Ectodermal cell (in vitro differentiated cells): ENCODE measurements around the gene NFIB.

Experiments used
- H3K27ac ChIP-seq: 2 replicates; pipeline ENCODE4 v1.7.0; 2013; ENCODE audit warnings: mild to moderate bottlenecking, low read depth, low read length; ENCODE audit not compliant: insufficient read depth, poor library complexity, severe bottlenecking
- H3K27me3 ChIP-seq: 2 replicates; pipeline ENCODE4 v1.7.0; 2013; ENCODE audit warnings: mild to moderate bottlenecking, low read length; ENCODE audit not compliant: insufficient read depth, control insufficient read depth, poor library complexity, severe bottlenecking
- H3K36me3 ChIP-seq: one replicate; pipeline ENCODE4 v1.7.0; 2013; ENCODE audit warnings: low read length; ENCODE audit not compliant: control insufficient read depth, insufficient read depth
- H3K4me1 ChIP-seq: one replicate; pipeline ENCODE4 v1.7.0; 2013; ENCODE audit warnings: low read length; ENCODE audit not compliant: control insufficient read depth, insufficient read depth
- H3K4me3 ChIP-seq: 2 replicates; pipeline ENCODE4 v1.7.0; 2013; ENCODE audit warnings: low read depth, low read length, control low read depth; ENCODE audit not compliant: insufficient read depth
- H3K9me3 ChIP-seq: 2 replicates; pipeline ENCODE4 v1.7.0; 2013; ENCODE audit warnings: mild to moderate bottlenecking, low read length, moderate library complexity; ENCODE audit not compliant: control insufficient read depth
- WGBS, 2 experiments: methylation state at CpG; one replicate each; pipeline ENCODE4 v1.1.7; 2013; ENCODE audit warnings: missing lambda C conversion rate in 2 of 2; 5-methylcytosine and 5-hydroxymethylcytosine counted together

Gene NFIB

DNA sequence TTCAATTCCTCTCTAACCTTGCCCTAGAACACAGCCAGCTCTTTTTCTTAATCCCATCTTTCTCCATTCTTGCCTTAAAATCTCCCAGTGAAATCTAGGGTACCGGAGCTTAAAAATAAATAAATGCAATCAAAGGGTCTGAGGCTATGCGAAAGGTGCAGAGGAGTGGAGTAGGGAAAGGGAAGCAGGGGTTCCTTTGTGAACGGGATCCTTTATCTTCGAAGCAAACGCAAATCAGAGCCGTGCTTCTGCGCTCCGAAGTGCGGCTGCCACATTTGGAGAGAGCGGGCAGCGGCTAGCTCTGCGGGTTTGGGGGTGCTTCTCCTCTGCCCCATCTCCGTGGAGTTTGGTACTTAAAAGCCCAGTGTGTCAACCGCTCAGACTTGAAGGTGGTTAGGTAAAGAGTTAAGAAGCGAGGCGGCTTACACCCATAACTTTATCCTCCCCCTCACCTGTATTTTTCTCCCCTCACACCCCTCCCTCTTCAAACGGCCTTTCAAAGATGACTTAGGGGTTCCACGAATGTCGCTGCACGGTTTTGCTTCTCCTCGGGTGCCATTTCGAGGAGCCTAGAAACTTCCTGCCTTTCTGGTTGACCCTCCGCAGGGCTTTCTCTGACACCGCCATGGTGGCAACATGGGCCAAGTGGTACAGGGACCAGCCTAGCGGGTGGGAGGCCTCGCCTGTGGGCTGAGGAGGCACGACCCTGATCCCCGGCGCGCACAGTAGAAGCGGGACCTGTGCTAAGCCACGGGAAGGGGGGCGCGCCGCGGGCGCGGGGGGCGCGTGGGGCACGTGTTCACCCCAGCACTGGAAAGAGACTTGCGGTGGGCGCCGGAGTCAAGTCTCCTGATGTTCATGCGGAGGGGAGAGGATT is 31.7 kb upstream of the NFIB start:
- Histone ChIP-seq H3K36me3 (no peaks in the 10 kb centered on the region), H3K4me1 (peaks cover 60% of the 10 kb centered on the region), H3K27me3 (peaks cover 97% of the 10 kb centered on the region), H3K4me3 (peak overlapping the region; percentile 17), H3K9me3 (no peaks in the 10 kb centered on the region), H3K27ac (no peak overlapping the region)
- 1% methylated on average over 44 to 45 of the region's 45 CpGs for WGBS, 2 experiments

DNA sequence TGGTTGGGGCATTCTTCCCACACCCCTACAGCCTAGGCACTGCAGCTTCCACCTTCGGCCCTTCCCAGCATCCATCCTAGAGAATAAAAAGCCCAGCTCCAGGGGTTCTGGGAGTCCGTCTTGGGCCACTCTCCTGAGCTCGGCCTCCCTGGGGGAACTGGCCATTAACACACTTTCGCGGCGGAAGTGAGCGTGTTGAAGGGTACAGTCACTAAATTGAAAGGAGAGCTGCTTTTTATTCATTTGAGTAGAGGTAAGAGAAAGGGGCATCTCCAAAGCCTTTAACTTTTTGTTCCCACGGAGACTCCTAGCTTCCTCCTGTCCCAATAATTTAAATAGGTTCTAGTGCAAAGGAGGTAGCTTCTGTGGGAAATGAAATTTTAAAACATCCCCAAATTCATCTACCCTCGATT is 31.0 kb upstream of the NFIB start:
- Histone ChIP-seq H3K36me3 (no peaks in the 10 kb centered on the region), H3K27me3 (peaks cover 90% of the 10 kb centered on the region), H3K4me3 (no peak overlapping the region), H3K9me3 (no peaks in the 10 kb centered on the region), H3K4me1 (peaks cover 57% of the 10 kb centered on the region), H3K27ac (no peak overlapping the region)
- WGBS, 2 experiments = 0 to 1% methylated on average over 8 of the region's 9 CpGs

DNA sequence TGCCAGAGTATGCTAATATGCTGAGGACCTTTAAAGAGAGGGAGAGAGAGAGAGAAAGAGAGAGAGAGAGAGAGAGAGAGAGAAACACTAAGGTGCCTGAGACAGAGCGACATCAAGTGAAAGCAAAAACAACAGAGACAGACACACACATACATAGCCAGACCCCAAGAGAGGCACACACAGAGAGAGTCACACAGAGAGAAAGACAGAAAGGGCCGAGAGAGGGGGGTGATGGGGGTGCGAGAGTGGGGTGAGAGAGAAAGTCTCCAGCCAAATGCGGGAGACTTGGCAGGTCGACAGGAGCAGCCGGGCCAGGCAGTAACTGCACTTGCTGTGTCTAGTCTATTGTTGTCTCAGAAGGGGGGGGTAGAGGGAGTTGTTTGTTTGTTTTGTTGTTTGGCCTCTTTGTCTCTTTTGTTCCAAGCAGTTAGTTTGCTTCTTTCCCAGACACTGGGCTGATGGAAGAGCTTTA is 30.1 kb upstream of the NFIB start:
- WGBS, 2 experiments = 3 to 7% methylated on average over 5 to 6 of the region's 6 CpGs
- no peaks in the 10 kb centered on the region for H3K36me3 ChIP-seq
- H3K9me3 ChIP-seq = no peaks in the 10 kb centered on the region
- peaks cover 82% of the 10 kb centered on the region for H3K27me3 ChIP-seq
- H3K27ac ChIP-seq = no peak overlapping the region
- peaks cover 49% of the 10 kb centered on the region for H3K4me1 ChIP-seq
- no peak overlapping the region for H3K4me3 ChIP-seq

DNA sequence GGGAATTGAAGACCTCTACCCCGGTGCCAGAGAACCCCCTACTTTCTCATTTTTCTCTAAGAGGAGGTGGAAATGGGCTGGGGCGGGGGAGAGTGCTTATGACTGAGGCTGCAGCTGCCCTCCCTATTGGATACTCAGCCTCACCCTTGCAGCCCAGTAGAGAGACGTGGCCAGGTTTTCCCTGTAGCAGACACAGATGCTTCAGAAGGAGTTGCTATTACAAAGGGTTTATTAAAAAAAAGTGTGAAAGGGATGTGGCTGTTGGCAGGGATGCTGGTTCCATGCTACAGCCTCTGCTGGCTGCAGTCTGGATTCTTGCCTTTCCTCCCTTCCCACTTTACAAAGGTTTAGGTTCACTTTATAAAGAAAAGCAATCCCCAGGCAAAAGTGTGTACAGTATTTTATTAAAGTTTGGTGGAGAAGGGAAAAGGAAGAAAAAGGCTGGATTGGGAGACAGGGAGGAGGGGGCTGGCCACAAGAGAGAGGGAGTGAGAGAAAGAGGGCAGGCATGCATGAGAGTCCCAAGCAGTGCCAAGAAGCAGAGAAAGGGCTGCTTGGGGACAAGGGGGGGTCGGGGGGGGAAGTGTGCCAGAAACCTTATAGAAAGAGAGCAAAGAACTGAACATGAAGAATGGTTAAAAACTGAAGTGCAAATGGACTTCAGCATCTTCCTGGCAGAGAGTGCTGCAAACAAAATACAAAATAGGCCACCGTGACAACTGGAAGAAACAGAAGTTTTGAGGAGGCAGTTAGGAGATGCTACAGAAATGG is 29.5 kb upstream of the NFIB start:
- Histone ChIP-seq H3K27ac (no peak overlapping the region), H3K4me3 (no peak overlapping the region), H3K4me1 (peaks cover 44% of the 10 kb centered on the region), H3K9me3 (no peaks in the 10 kb centered on the region), H3K27me3 (peaks cover 75% of the 10 kb centered on the region), H3K36me3 (no peaks in the 10 kb centered on the region)
- WGBS, 2 experiments = 32 to 37% methylated on average over 4 to 5 of the region's 5 CpGs

DNA sequence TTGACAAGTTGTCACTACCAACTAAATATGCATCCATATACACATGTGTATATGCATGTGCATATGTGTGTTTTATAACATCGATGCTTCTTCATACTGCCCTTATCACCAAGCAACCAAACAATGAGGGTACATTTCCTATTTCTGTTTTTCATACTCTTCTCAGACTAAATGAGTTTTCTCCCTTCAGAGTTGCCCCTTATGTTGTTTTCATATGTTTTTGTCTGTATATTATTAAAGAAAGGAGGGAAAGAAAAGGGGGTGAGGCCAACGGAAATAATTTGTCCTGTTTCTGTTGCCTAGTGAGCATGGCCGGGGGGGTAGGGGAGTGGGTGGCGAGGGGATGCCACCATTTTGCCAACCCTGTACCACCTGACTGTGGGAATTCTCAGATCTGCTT is 28.8 kb upstream of the NFIB start:
- WGBS, 2 experiments = 83 to 95% methylated on average over 3 to 4 of the region's 4 CpGs
- Histone ChIP-seq H3K36me3 (no peaks in the 10 kb centered on the region), H3K4me3 (no peak overlapping the region), H3K27ac (no peak overlapping the region), H3K27me3 (peaks cover 68% of the 10 kb centered on the region), H3K9me3 (no peaks in the 10 kb centered on the region), H3K4me1 (peaks cover 37% of the 10 kb centered on the region)

DNA sequence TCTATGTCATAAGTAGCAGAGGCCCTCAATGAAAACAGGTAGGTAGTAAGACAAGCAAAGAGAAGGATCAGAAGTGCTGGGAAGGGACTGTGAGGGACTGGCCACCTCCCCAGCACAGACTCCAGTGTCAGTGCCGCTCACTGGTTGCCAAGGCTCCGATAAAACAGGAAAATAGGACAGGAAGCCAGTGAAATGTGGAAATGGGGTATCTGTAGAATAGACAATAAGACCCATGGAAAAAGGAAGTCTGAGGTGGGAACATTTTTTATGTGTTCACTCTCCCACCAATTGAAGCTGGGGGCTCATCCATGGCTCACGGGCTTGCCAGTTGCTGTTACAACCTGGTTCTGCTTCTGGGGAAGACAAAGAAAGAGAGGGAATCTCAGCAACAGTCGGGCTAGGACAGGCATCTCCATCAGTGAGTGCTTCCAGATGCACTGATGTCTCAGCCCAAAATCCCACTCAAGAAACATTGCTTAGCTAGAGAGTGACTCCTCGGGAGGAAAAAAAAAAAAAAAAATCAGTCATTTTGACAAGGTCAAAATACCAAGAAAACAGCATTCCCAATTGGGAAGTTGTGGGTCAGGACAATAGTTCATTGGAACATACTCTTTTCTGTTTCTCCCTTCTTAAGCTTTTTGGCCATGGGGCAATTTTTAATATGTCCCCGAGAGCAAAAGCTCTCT is 27.6 kb upstream of the NFIB start:
- H3K27me3 ChIP-seq = peaks cover 57% of the 10 kb centered on the region
- H3K36me3 ChIP-seq = no peaks in the 10 kb centered on the region
- no peak overlapping the region for H3K27ac ChIP-seq
- 69 to 92% methylated on average over 4 to 6 of the region's 6 CpGs for WGBS, 2 experiments
- no peak overlapping the region for H3K4me3 ChIP-seq
- peaks cover 26% of the 10 kb centered on the region for H3K4me1 ChIP-seq
- H3K9me3 ChIP-seq = no peaks in the 10 kb centered on the region

- Histone ChIP-seq H3K27ac (no peak overlapping the region), H3K4me1 (peaks cover 21% of the 10 kb centered on the region), H3K4me3 (no peak overlapping the region), H3K27me3 (peaks cover 51% of the 10 kb centered on the region), H3K9me3 (no peaks in the 10 kb centered on the region), H3K36me3 (no peaks in the 10 kb centered on the region)
- WGBS, 2 experiments = 69 to 79% methylated on average over 3 of the region's 3 CpGs
Measured at GRCh38 chr9:14340994-14341393, 27.1 kb upstream of the NFIB start.

DNA sequence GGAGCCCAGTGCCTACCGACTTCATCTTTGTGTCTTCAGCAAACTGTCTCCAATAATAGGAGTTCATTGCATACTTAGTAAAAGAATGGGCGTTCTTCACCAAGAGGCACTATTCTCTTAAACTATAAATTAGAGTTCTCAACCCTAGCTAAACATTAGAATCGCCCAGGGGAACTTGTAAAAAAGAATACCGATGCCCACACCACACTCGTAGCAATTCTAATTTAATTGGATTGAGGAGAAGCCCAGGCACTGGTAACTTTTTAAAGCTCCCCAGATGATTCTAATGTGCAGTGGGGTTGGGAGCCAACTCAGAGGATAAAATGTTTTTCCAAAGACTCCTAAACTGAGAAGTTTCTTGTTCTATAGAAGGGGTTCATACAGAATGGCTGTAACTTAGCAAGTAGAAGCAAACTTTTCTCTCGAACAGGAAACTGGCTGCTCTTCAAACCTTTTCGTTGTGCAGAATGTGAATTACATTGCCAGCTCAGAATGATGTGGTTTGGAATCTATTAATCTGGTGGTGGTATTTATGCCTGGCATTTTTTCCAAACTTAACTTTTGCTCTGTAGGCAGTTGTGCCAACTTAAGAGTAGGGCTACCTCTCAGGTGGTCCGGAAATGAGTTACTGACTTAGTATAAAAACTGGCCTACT is 26.4 kb upstream of the NFIB start:
- WGBS, 2 experiments = 80 to 83% methylated on average over 8 of the region's 8 CpGs
- Histone ChIP-seq H3K4me3 (no peak overlapping the region), H3K27me3 (peaks cover 44% of the 10 kb centered on the region), H3K36me3 (no peaks in the 10 kb centered on the region), H3K27ac (no peak overlapping the region), H3K9me3 (no peaks in the 10 kb centered on the region), H3K4me1 (peaks cover 15% of the 10 kb centered on the region)

DNA sequence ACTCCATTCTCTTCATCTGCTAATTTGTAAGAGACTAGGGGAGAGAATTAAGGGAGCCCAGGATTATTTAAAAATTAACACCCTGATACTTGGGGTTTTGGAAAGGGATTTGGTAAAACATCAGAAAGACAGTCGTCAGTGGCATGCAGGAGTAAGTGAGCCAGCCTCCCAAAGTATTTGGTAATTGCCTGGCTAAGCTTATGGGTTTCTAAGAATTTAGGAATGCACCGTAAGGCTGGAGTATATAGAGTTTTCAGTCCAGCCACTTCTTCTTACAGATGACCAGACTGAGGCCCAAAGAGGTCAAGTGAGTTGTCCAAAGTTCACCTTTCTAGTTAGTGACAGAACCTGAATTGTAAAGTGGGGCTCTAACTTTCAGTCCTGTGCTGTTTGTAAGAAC is 25.8 kb upstream of the NFIB start:
- 88 to 90% methylated on average over 2 of the region's 2 CpGs for WGBS, 2 experiments
- H3K27me3 ChIP-seq = peaks cover 38% of the 10 kb centered on the region
- H3K9me3 ChIP-seq = no peaks in the 10 kb centered on the region
- no peak overlapping the region for H3K27ac ChIP-seq
- no peaks in the 10 kb centered on the region for H3K36me3 ChIP-seq
- H3K4me1 ChIP-seq = peaks cover 9% of the 10 kb centered on the region
- H3K4me3 ChIP-seq = no peak overlapping the region
